ENCODE data around the gene GNG14. TPM values are rescaled to one million over a fixed set of nuclear protein-coding genes. Genes with fewer than 3 reads are reported as not detected.

Gene GNG14
- total and polyA plus RNA-seq, 2 of the 13 experiments (the other 11 are each of a cell fraction or from before 2014, with no cell fraction given) = not detected

DNA sequence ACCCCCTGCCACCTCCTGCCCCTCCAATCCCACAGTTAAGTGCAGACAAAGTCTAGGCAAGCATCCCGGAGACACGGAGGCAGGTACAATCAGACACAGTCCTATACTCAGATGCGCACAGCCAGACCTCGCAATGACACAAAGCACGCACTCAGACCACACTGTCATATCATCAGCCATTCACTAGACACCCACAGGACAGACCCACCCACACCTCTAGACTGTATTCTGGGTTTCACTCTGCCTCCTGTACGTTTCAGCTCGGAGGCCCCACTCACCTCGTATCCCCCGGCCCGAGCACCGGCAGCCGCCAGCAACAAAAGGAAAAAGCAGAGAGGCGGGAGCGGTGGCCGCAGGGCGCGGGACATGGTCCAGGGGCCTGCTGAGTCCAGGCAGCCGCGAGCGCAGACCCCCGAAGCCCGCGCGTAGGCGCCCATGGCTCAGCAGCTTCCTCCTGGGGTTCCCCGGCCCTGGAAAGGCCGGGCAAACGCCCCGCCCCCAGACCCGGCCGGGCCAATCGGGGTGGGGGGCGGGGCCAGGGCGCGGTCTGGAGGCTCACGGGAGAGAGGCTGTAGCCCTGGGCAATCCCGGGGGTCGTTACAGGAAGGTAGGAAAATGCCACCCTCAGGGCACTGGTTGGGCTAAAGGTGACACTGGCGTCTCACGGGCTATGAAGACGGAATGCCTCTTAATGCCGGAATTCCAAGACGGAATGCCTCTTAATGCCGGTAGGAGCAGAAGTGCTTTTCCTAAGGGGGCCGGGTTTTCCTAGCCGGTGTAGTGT is 21.3 kb upstream of the GNG14 start, which contains the start of the genes MAN2B1 and WDR83 (continued):
- TF ChIP-seq, protein P1, sequence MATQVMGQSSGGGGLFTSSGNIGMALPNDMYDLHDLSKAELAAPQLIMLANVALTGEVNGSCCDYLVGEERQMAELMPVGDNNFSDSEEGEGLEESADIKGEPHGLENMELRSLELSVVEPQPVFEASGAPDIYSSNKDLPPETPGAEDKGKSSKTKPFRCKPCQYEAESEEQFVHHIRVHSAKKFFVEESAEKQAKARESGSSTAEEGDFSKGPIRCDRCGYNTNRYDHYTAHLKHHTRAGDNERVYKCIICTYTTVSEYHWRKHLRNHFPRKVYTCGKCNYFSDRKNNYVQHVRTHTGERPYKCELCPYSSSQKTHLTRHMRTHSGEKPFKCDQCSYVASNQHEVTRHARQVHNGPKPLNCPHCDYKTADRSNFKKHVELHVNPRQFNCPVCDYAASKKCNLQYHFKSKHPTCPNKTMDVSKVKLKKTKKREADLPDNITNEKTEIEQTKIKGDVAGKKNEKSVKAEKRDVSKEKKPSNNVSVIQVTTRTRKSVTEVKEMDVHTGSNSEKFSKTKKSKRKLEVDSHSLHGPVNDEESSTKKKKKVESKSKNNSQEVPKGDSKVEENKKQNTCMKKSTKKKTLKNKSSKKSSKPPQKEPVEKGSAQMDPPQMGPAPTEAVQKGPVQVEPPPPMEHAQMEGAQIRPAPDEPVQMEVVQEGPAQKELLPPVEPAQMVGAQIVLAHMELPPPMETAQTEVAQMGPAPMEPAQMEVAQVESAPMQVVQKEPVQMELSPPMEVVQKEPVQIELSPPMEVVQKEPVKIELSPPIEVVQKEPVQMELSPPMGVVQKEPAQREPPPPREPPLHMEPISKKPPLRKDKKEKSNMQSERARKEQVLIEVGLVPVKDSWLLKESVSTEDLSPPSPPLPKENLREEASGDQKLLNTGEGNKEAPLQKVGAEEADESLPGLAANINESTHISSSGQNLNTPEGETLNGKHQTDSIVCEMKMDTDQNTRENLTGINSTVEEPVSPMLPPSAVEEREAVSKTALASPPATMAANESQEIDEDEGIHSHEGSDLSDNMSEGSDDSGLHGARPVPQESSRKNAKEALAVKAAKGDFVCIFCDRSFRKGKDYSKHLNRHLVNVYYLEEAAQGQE (IDR thresholded peaks at IDR 0.05; ENCODE audit: borderline replicate concordance in 1 of 2, low read depth in 1 of 2, low read length in 2 of 2) = no peak
- TF ChIP-seq ZNF777 (CRISPR knock-in tag; IDR thresholded peaks at IDR 0.05) = no peak; the same call in 1 of the 2 replicates
- TF ChIP-seq ZSCAN21 (CRISPR knock-in tag; IDR thresholded peaks at IDR 0.05; ENCODE audit: borderline replicate concordance) = no peak
- TF ChIP-seq, protein P2, sequence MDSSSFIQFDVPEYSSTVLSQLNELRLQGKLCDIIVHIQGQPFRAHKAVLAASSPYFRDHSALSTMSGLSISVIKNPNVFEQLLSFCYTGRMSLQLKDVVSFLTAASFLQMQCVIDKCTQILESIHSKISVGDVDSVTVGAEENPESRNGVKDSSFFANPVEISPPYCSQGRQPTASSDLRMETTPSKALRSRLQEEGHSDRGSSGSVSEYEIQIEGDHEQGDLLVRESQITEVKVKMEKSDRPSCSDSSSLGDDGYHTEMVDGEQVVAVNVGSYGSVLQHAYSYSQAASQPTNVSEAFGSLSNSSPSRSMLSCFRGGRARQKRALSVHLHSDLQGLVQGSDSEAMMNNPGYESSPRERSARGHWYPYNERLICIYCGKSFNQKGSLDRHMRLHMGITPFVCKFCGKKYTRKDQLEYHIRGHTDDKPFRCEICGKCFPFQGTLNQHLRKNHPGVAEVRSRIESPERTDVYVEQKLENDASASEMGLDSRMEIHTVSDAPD (CRISPR knock-in tag; IDR thresholded peaks at IDR 0.05) = no peak
- no peak for TF ChIP-seq ZNF24 (IDR thresholded peaks at IDR 0.05)
- no peak for TF ChIP-seq ZNF570 (CRISPR knock-in tag; IDR thresholded peaks at IDR 0.05; ENCODE audit: borderline replicate concordance)
- no peak for TF ChIP-seq DNMT3B (CRISPR knock-in tag; conservative IDR thresholded peaks at IDR 0.05)
- peak; percentile 84 for TF ChIP-seq SAP130 (CRISPR knock-in tag; IDR thresholded peaks at IDR 0.05; ENCODE audit: low read depth)
- TF ChIP-seq PHB2 (IDR thresholded peaks at IDR 0.05; ENCODE audit: partially characterized antibody) = no peak
- no peak for TF ChIP-seq RBAK (CRISPR knock-in tag; IDR thresholded peaks at IDR 0.05)
- no peak for TF ChIP-seq FOXO1 (CRISPR knock-in tag; IDR thresholded peaks at IDR 0.05)
- TF ChIP-seq, protein P3, sequence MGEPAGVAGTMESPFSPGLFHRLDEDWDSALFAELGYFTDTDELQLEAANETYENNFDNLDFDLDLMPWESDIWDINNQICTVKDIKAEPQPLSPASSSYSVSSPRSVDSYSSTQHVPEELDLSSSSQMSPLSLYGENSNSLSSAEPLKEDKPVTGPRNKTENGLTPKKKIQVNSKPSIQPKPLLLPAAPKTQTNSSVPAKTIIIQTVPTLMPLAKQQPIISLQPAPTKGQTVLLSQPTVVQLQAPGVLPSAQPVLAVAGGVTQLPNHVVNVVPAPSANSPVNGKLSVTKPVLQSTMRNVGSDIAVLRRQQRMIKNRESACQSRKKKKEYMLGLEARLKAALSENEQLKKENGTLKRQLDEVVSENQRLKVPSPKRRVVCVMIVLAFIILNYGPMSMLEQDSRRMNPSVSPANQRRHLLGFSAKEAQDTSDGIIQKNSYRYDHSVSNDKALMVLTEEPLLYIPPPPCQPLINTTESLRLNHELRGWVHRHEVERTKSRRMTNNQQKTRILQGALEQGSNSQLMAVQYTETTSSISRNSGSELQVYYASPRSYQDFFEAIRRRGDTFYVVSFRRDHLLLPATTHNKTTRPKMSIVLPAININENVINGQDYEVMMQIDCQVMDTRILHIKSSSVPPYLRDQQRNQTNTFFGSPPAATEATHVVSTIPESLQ (CRISPR knock-in tag; conservative IDR thresholded peaks at IDR 0.05) = no peak
- TF ChIP-seq HNRNPUL1 (IDR thresholded peaks at IDR 0.05; ENCODE audit: low read depth, low read length) = no peak
- no peak for TF ChIP-seq ZNF205 (CRISPR knock-in tag; IDR thresholded peaks at IDR 0.05)
- no peak for TF ChIP-seq ZFP36L1 (CRISPR knock-in tag; IDR thresholded peaks at IDR 0.05)
- no peak for TF ChIP-seq NR3C1 (CRISPR knock-in tag; IDR thresholded peaks at IDR 0.05)
